ENCODE data around the gene PLAGL1. TPM values are rescaled to one million over a fixed set of nuclear protein-coding genes. Genes with fewer than 3 reads are reported as not detected.
A peak's percentile ranks its signal among the peaks of the same experiment; 100 is the strongest.

The PLAGL1 gene
- total RNA-seq, 4 donors from 2014 or later: 23.2 to 30.0 (median 29.6) TPM

- TF ChIP-seq EP300 (IDR thresholded peaks at IDR 0.05) (no peak), CTCF (IDR thresholded peaks at IDR 0.05) (no peak), POLR2A (IDR thresholded peaks at IDR 0.05) (no peak)
- Histone ChIP-seq H3K27ac (no peak overlapping the region), H3K36me3 (peaks cover 0 to 25% (median 0%) of the 10 kb centered on the region in 3 donors), H3K4me3 (no peak overlapping the region), H3K27me3 (no peaks in the 10 kb centered on the region), H3K9me3 (peaks cover 0 to 15% (median 0%) of the 10 kb centered on the region in 4 donors), H3K4me1 (no peaks in the 10 kb centered on the region)
- DNase-seq (ENCODE audit: low spot score in 2 of 2): no peak
- WGBS, 2 donors: 75 to 93% methylated on average over 1 of the region's 1 CpG
Observed at GRCh38 chr6:143949535-143949934, 58.5 kb downstream of the PLAGL1 start.

DNA sequence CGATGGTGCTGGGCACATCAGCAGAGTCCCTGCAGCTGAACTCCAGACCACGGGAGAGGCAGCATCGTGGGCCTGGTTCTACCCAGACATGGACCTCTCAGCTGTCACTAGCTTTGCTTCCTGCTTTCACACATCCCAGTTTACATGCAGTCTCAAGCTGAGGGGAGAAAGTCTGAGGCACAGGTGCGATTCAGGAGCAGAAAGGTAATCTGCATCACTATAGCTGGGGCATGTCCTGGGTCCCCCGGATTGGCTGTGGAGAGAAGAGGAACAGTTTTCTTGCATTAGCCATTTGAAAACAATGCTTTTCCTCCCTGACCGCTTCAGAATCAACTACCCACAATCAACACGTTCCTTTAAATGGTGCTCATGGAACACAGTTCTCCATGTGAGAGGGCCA, 59.9 kb downstream of the PLAGL1 start:
- peaks cover 0 to 15% (median 0%) of the 10 kb centered on the region in 4 donors for H3K9me3 ChIP-seq
- no peak overlapping the region for H3K27ac ChIP-seq
- H3K4me1 ChIP-seq: no peaks in the 10 kb centered on the region
- TF ChIP-seq CTCF (IDR thresholded peaks at IDR 0.05): no peak
- no peak for TF ChIP-seq EP300 (IDR thresholded peaks at IDR 0.05)
- TF ChIP-seq POLR2A (IDR thresholded peaks at IDR 0.05): no peak
- no peaks in the 10 kb centered on the region for H3K27me3 ChIP-seq
- WGBS, 2 donors: 93 to 96% methylated on average over 7 of the region's 7 CpGs
- DNase-seq (ENCODE audit: low spot score in 2 of 2): no peak
- peaks cover 0 to 25% (median 0%) of the 10 kb centered on the region in 3 donors for H3K36me3 ChIP-seq
- no peak overlapping the region for H3K4me3 ChIP-seq

GRCh38 chr6:143941852-143942627, 66.0 kb downstream of the PLAGL1 start:
- Histone ChIP-seq H3K27ac (no peak overlapping the region), H3K36me3 (peaks cover 0 to 9% (median 0%) of the 10 kb centered on the region in 3 donors), H3K4me1 (no peaks in the 10 kb centered on the region), H3K27me3 (no peaks in the 10 kb centered on the region), H3K4me3 (no peak overlapping the region), H3K9me3 (peaks cover 0 to 4% (median 0%) of the 10 kb centered on the region in 4 donors)
- peak in 1 of 2 donors; percentile 24 for DNase-seq (ENCODE audit: low spot score in 2 of 2)
- TF ChIP-seq CTCF (IDR thresholded peaks at IDR 0.05) (peak in 4 of 5 experiments; percentile 36 to 46 (median 42)), EP300 (IDR thresholded peaks at IDR 0.05) (no peak)
- WGBS, 2 donors: 61 to 66% methylated on average over 18 to 20 of the region's 20 CpGs

GRCh38 chr6:143940011-143940597, 68.0 kb downstream of the PLAGL1 start:
- 51 to 64% methylated on average over 4 of the region's 4 CpGs for WGBS, 2 donors

More at GRCh38 chr6:143940011-143940597, 68.0 kb downstream of the PLAGL1 start:
- TF ChIP-seq EP300 (IDR thresholded peaks at IDR 0.05) (no peak), POLR2A (IDR thresholded peaks at IDR 0.05) (no peak), CTCF (IDR thresholded peaks at IDR 0.05) (peak in 4 of 5 experiments; percentile 20 to 61 (median 28))
- DNase-seq (ENCODE audit: low spot score in 2 of 2): peak in 1 of 2 donors; percentile 21
- H3K27me3 ChIP-seq: no peaks in the 10 kb centered on the region
- no peaks in the 10 kb centered on the region for H3K36me3 ChIP-seq
- no peak overlapping the region for H3K4me3 ChIP-seq
- H3K9me3 ChIP-seq: no peaks in the 10 kb centered on the region
- H3K4me1 ChIP-seq: no peaks in the 10 kb centered on the region
- no peak overlapping the region for H3K27ac ChIP-seq

All from tibial nerve (tissue), 4 donors.